Right atrium auricular region (tissue), 2 donors: Measurements from ENCODE around the gene SIRT1. TPM values are rescaled to one million over a fixed set of nuclear protein-coding genes. Genes with fewer than 3 reads are reported as not detected.

ENCODE experiments used
- DNase-seq: peaks from one replicate; pipeline ENCODE4 v3.0.0-alpha.2; 2019; ENCODE audit warnings: low spot score
- H3K27ac ChIP-seq, 2 donors: fragments of 200-600 bp; sonication (generic); 1 replicate in 1 of 2; 2 replicates in 1 of 2; pipeline ENCODE4 v1.5.1; 2016 to 2019
- H3K27me3 ChIP-seq, 2 donors: fragments of 200-600 bp; sonication (generic); one replicate each; pipeline versions ENCODE4 v1.5.1 to v1.6.0; 2017 to 2019
- H3K36me3 ChIP-seq: fragments of 200-600 bp; sonication (generic); one replicate; pipeline ENCODE4 v1.5.1; 2016
- H3K4me1 ChIP-seq, 2 donors: fragments of 200-600 bp; sonication (generic); one replicate each; pipeline versions ENCODE4 v1.5.1 to v1.6.0; 2017 to 2019
- H3K4me3 ChIP-seq, 2 donors: fragments of 200-600 bp; sonication (generic); 1 replicate in 1 of 2; 2 replicates in 1 of 2; pipeline ENCODE4 v1.5.1; 2017 to 2019; ENCODE audit warnings: mild to moderate bottlenecking in 1 of 2, moderate library complexity in 1 of 2
- H3K9me3 ChIP-seq, 2 donors: fragments of 200-600 bp; sonication (generic); one replicate each; pipeline ENCODE4 v1.5.1; 2019
- CTCF ChIP-seq, 2 donors: fragments of 200-600 bp; sonication (generic); IDR thresholded peaks; one replicate each; pipeline ENCODE4 v1.5.1; 2019; ENCODE audit warnings: antibody characterized with exemption in 2 of 2
- total RNA-seq, 2 donors: library from RNA; depleted of rRNA; stranded (reverse); fragments of >200 nt; gene quantifications; one replicate each; pipeline ENCODE4 v1.1.0, GENCODE V29; 2016

The SIRT1 gene
- total RNA-seq, 2 donors from 2014 or later = 10.4 to 12.1 TPM

DNA sequence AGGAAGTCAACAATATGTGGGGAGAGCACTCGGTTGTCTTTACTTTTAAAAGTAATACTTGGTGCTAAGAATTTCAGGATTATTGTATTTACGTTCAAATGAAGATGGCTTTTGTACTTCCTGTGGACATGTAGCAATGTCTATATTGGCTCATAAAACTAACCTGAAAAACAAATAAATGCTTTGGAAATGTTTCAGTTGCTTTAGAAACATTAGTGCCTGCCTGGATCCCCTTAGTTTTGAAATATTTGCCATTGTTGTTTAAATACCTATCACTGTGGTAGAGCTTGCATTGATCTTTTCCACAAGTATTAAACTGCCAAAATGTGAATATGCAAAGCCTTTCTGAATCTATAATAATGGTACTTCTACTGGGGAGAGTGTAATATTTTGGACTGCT is 32.7 kb downstream of the SIRT1 start:
- no peak for TF ChIP-seq CTCF (IDR thresholded peaks at IDR 0.05)
- Histone ChIP-seq H3K4me3 (no peak overlapping the region), H3K9me3 (no peaks in the 10 kb centered on the region), H3K27me3 (no peaks in the 10 kb centered on the region), H3K4me1 (no peaks in the 10 kb centered on the region), H3K27ac (no peak overlapping the region), H3K36me3 (peaks cover 36% of the 10 kb centered on the region)
- no peak for DNase-seq

DNA sequence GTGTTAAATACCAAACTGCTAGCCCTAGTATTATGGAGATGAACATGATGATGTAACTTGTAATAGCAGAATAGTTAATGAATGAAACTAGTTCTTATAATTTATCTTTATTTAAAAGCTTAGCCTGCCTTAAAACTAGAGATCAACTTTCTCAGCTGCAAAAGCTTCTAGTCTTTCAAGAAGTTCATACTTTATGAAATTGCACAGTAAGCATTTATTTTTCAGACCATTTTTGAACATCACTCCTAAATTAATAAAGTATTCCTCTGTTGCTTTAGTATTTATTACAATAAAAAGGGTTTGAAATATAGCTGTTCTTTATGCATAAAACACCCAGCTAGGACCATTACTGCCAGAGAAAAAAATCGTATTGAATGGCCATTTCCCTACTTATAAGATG is 33.2 kb downstream of the SIRT1 start:
- Histone ChIP-seq H3K4me1 (no peaks in the 10 kb centered on the region), H3K9me3 (no peaks in the 10 kb centered on the region), H3K27ac (no peak overlapping the region), H3K4me3 (no peak overlapping the region), H3K27me3 (no peaks in the 10 kb centered on the region), H3K36me3 (peaks cover 31% of the 10 kb centered on the region)
- no peak for DNase-seq
- no peak for TF ChIP-seq CTCF (IDR thresholded peaks at IDR 0.05)

- H3K9me3 ChIP-seq = no peaks in the 10 kb centered on the region
- no peaks in the 10 kb centered on the region for H3K4me1 ChIP-seq
- no peak overlapping the region for H3K27ac ChIP-seq
- no peaks in the 10 kb centered on the region for H3K27me3 ChIP-seq
- H3K4me3 ChIP-seq = no peak overlapping the region
- H3K36me3 ChIP-seq = peaks cover 21% of the 10 kb centered on the region
- DNase-seq = no peak
- no peak for TF ChIP-seq CTCF (IDR thresholded peaks at IDR 0.05)
These were observed 36.6 kb downstream of the SIRT1 start for GRCh38 chr10:67921065-67921464.

GRCh38 chr10:67923551-67923950 is 39.1 kb downstream of the SIRT1 start:
- no peaks in the 10 kb centered on the region for H3K9me3 ChIP-seq
- no peak for DNase-seq
- H3K4me1 ChIP-seq = no peaks in the 10 kb centered on the region
- H3K36me3 ChIP-seq = peaks cover 17% of the 10 kb centered on the region
- no peak overlapping the region for H3K4me3 ChIP-seq
- no peaks in the 10 kb centered on the region for H3K27me3 ChIP-seq
- TF ChIP-seq CTCF (IDR thresholded peaks at IDR 0.05) = no peak
- H3K27ac ChIP-seq = no peak overlapping the region

DNA sequence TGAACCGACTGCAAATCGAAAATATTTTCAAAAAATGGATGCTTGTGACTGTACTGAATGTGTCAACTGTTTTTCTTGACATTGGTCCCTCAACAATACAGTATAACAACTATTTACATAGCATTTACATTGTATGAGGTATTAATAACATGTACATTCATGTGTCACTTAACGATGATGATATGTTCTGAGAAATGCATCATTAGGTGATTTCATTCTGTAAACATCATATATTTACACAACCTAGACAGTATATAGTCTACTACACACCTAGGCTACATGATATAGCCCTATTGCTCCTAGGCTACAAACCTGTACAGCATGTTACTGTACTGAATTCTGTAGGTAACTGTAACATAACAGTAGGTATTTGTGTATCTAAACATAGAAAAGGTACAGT is 39.7 kb downstream of the SIRT1 start:
- peaks cover 15% of the 10 kb centered on the region for H3K36me3 ChIP-seq
- DNase-seq = no peak
- H3K27ac ChIP-seq = no peak overlapping the region
- no peak overlapping the region for H3K4me3 ChIP-seq
- no peaks in the 10 kb centered on the region for H3K9me3 ChIP-seq
- no peaks in the 10 kb centered on the region for H3K27me3 ChIP-seq
- TF ChIP-seq CTCF (IDR thresholded peaks at IDR 0.05) = no peak
- H3K4me1 ChIP-seq = no peaks in the 10 kb centered on the region

DNA sequence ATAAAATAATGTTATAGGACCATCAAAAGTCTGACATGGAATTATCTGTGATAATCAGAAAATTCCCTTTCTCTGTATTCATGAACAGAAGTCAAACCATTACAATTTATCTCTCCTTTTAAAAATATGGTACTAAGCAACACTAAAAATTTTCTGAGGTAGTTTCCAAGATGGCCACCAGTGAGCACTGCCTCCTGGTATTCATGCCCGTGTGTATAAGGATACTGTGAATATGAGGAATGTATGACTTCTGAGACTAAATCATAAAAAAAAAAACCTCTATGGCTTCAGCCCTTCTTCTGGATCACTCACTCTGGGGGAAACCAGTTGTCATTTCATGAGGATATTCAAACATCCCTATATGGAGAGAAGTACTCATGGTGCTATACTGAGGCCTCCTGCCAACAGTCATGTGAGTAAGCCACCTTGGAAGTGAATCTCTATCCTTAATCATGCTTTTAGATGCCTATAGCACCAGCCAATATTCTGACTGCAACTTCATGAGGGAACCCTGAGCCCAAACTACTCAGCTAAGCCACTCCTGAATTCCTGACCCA is 41.1 kb downstream of the SIRT1 start:
- no peak for DNase-seq
- no peak for TF ChIP-seq CTCF (IDR thresholded peaks at IDR 0.05)
- no peak overlapping the region for H3K4me3 ChIP-seq
- no peaks in the 10 kb centered on the region for H3K9me3 ChIP-seq
- H3K27me3 ChIP-seq = no peaks in the 10 kb centered on the region
- H3K4me1 ChIP-seq = no peaks in the 10 kb centered on the region
- H3K27ac ChIP-seq = no peak overlapping the region
- H3K36me3 ChIP-seq = peaks cover 18% of the 10 kb centered on the region
